Lower leg skin (tissue), 3 donors: ENCODE results near the gene PDZK1.

ENCODE experiments used
- CTCF ChIP-seq, 3 donors: fragments of 450-650 bp; IDR thresholded peaks; one replicate each; pipeline ENCODE4 v1.5.1; 2016; ENCODE audit warnings: antibody characterized with exemption in 3 of 3, mild to moderate bottlenecking in 3 of 3, moderate library complexity in 2 of 3
- POLR2A ChIP-seq, 2 donors: fragments of 450-650 bp; IDR thresholded peaks; one replicate each; pipeline ENCODE4 v1.6.1; 2016 to 2017; ENCODE audit warnings: antibody characterized with exemption in 2 of 2, mild to moderate bottlenecking in 1 of 2, moderate library complexity in 1 of 2

GRCh38 chr1:145750426-145750825 is 43.3 kb upstream of the PDZK1 start:
- TF ChIP-seq CTCF (IDR thresholded peaks at IDR 0.05) (no peak), POLR2A (IDR thresholded peaks at IDR 0.05) (no peak)
